GM23338 (cell line): Measurements from ENCODE around the gene PYGB. TPM values are rescaled to one million over a fixed set of nuclear protein-coding genes. Genes with fewer than 3 reads are reported as not detected.

Source experiments
- ATAC-seq: fragments of 200-7000 bp; cut with Tn5 transposase; 3 replicates; pipeline ENCODE4 v1.9.1; 2020
- DNase-seq: peaks from one replicate; pipeline ENCODE4 v3.0.0-alpha.2; 2015; ENCODE audit warnings: low spot score
- H2AFZ ChIP-seq: fragments of 200-600 bp; sonication (generic); 2 replicates; pipeline ENCODE4 v1.8.0; 2016; ENCODE audit warnings: antibody characterized with exemption, mild to moderate bottlenecking, moderate library complexity
- H3F3A ChIP-seq: fragments of 200-600 bp; sonication (generic); replicated peaks from 2 replicates; pipeline ENCODE4 v1.8.0; 2017; ENCODE audit warnings: antibody characterized with exemption, mixed run types, low read depth
- H3K27ac ChIP-seq: fragments of 200-600 bp; sonication (generic); 2 replicates; pipeline ENCODE4 v1.6.1; 2016; ENCODE audit warnings: low read depth
- H3K27me3 ChIP-seq: fragments of 200-600 bp; sonication (generic); 2 replicates; pipeline ENCODE4 v1.8.0; 2016; ENCODE audit warnings: mild to moderate bottlenecking, mixed run types, moderate library complexity; ENCODE audit not compliant: insufficient read depth
- H3K36me3 ChIP-seq: fragments of 200-600 bp; sonication (generic); 2 replicates; pipeline ENCODE4 v1.8.0; 2016; ENCODE audit warnings: mild to moderate bottlenecking; ENCODE audit not compliant: insufficient read depth
- H3K4me1 ChIP-seq: fragments of 200-600 bp; sonication (generic); 2 replicates; pipeline ENCODE4 v1.8.0; 2016; ENCODE audit warnings: mild to moderate bottlenecking, moderate library complexity; ENCODE audit not compliant: insufficient read depth
- H3K4me2 ChIP-seq: fragments of 200-600 bp; sonication (generic); 2 replicates; pipeline ENCODE4 v1.7.1; 2017; ENCODE audit warnings: mixed run types
- H3K4me3 ChIP-seq: fragments of 200-600 bp; sonication (generic); 2 replicates; pipeline ENCODE4 v1.6.1; 2016; ENCODE audit warnings: mixed run types
- H3K79me2 ChIP-seq: fragments of 200-600 bp; sonication (generic); replicated peaks from 2 replicates; pipeline ENCODE4 v1.8.0; 2017; ENCODE audit warnings: mild to moderate bottlenecking; ENCODE audit not compliant: insufficient read depth
- H3K9me2 ChIP-seq: fragments of 200-600 bp; sonication (generic); 2 replicates; pipeline ENCODE4 v1.8.0; 2017; ENCODE audit not compliant: insufficient read depth
- H4K20me1 ChIP-seq: fragments of 200-600 bp; sonication (generic); replicated peaks from 2 replicates; pipeline ENCODE4 v1.8.0; 2017; ENCODE audit warnings: mild to moderate bottlenecking; ENCODE audit not compliant: insufficient read depth
- H3K27ac Mint-ChIP-seq: 2 replicates; pipeline ENCODE4 v1.8.0; 2020; ENCODE audit warnings: inconsistent platforms, mild to moderate bottlenecking, moderate library complexity, mixed read lengths
- H3K27me3 Mint-ChIP-seq: 3 replicates; pipeline ENCODE4 v1.8.0; 2022; ENCODE audit warnings: low read depth, mild to moderate bottlenecking, moderate library complexity, mixed read lengths, inconsistent platforms; ENCODE audit not compliant: insufficient read depth, poor library complexity
- H3K36me3 Mint-ChIP-seq: 3 replicates; pipeline ENCODE4 v1.8.0; 2021; ENCODE audit warnings: low read depth, mild to moderate bottlenecking, inconsistent platforms, moderate library complexity, mixed read lengths
- H3K4me1 Mint-ChIP-seq: 3 replicates; pipeline ENCODE4 v1.8.0; 2020; ENCODE audit warnings: mild to moderate bottlenecking, inconsistent platforms, mixed read lengths
- H3K4me3 Mint-ChIP-seq: 3 replicates; pipeline ENCODE4 v1.8.0; 2021; ENCODE audit warnings: moderate library complexity, mild to moderate bottlenecking, inconsistent platforms, mixed read lengths
- H3K9me3 Mint-ChIP-seq: 3 replicates; pipeline ENCODE4 v1.8.0; 2020; ENCODE audit warnings: moderate library complexity, mild to moderate bottlenecking, inconsistent platforms, mixed read lengths
- EZH2 ChIP-seq: fragments of 200-600 bp; sonication (generic); IDR thresholded peaks from one replicate; pipeline ENCODE4 v1.8.0; 2017; ENCODE audit warnings: antibody characterized with exemption, mild to moderate bottlenecking, low read depth; ENCODE audit not compliant: unreplicated experiment
- EZH2phosphoT487 ChIP-seq: fragments of 200-600 bp; sonication (generic); IDR thresholded peaks from one replicate; pipeline ENCODE4 v1.8.1; 2018; ENCODE audit warnings: antibody characterized with exemption; ENCODE audit not compliant: unreplicated experiment
- NANOG ChIP-seq: IDR thresholded peaks from 2 replicates; pipeline ENCODE4 v1.6.1; 2016; ENCODE audit warnings: antibody characterized with exemption, borderline replicate concordance
- POLR2AphosphoS5 ChIP-seq: IDR thresholded peaks from 2 replicates; pipeline ENCODE4 v1.6.1; 2016; ENCODE audit warnings: antibody characterized with exemption, low read depth
- REST ChIP-seq: IDR thresholded peaks from one replicate; pipeline ENCODE4 v1.6.1; 2018; ENCODE audit warnings: antibody characterized with exemption; ENCODE audit not compliant: unreplicated experiment
- ZNF114 ChIP-seq: fragments of 250-450 bp; sonication (Bioruptor Pico); IDR thresholded peaks from 2 replicates; pipeline ENCODE4 v1.5.0; 2020; ENCODE audit warnings: mild to moderate bottlenecking, moderate library complexity
- ZNF331 ChIP-seq: fragments of 250-450 bp; sonication (Bioruptor Pico); IDR thresholded peaks from 2 replicates; pipeline ENCODE4 v1.5.0; 2020; ENCODE audit warnings: low read depth, mild to moderate bottlenecking, moderate library complexity
- ZNF462 ChIP-seq: fragments of 250-450 bp; sonication (Bioruptor Pico); IDR thresholded peaks from 2 replicates; pipeline ENCODE4 v1.5.0; 2020; ENCODE audit warnings: mild to moderate bottlenecking, moderate library complexity
- polyA plus RNA-seq: library from polyadenylated mRNA; unstranded; fragments of >200 nt; fragmentation: Nextera tagmentation; extraction: Ambion mirVana; gene quantifications from 2 replicates; pipeline ENCODE4 v1.2.1, GENCODE V29; 2016
- total RNA-seq: library from RNA; depleted of rRNA; stranded (reverse); fragments of >200 nt; shearing (Covaris generic); gene quantifications from 2 replicates; pipeline ENCODE4 v1.2.3, GENCODE V29; 2014

Gene PYGB
- total and polyA plus RNA-seq, 2 experiments from 2014 or later, result 15.6 to 64.0 TPM

- ATAC-seq, result no peak
- DNase-seq, result no peak
- no peak overlapping the region for H3K4me3 Mint-ChIP-seq
- H3K36me3 ChIP-seq, result no peaks in the 10 kb centered on the region
- no peak for TF ChIP-seq ZNF331
- no peak for TF ChIP-seq EZH2phosphoT487
- TF ChIP-seq ZNF462 (CRISPR knock-in tag), result no peak
- TF ChIP-seq REST, result no peak
- no peak for TF ChIP-seq ZNF114 (CRISPR knock-in tag)
- no peak for TF ChIP-seq POLR2AphosphoS5
- no peak for TF ChIP-seq NANOG
- no peak for TF ChIP-seq EZH2
- H3K27ac Mint-ChIP-seq, result no peak overlapping the region
- H3K4me2 ChIP-seq, result no peak overlapping the region
- no peaks in the 10 kb centered on the region for H3K27me3 ChIP-seq
- peaks cover 32% of the 10 kb centered on the region for H3K4me1 Mint-ChIP-seq
- H3K4me1 ChIP-seq, result peaks cover 16% of the 10 kb centered on the region
- H3K4me3 ChIP-seq, result no peak overlapping the region
- H3F3A ChIP-seq, result 0 out of 2 replicates have a peak, but pooled peaks cover 7% of the 10 kb centered on the region
- H3K27me3 Mint-ChIP-seq, result peaks cover 6% of the 10 kb centered on the region
- H3K79me2 ChIP-seq, result peaks cover 74% of the 10 kb centered on the region
- H3K36me3 Mint-ChIP-seq, result peaks cover 3% of the 10 kb centered on the region; the same call in 2 of the 3 replicates
- H3K27ac ChIP-seq, result no peak overlapping the region
- no peaks in the 10 kb centered on the region for H3K9me2 ChIP-seq
- no peak overlapping the region for H2AFZ ChIP-seq
- peaks cover 35% of the 10 kb centered on the region for H4K20me1 ChIP-seq
- H3K9me3 Mint-ChIP-seq, result no peaks in the 10 kb centered on the region; the same call in 2 of the 3 replicates
Observed at GRCh38 chr20:25252230-25252651, 4.4 kb downstream of the PYGB start.
